Muscle layer of colon (tissue), 2 donors: ENCODE data around the gene ASB13.

Experiments used
- H3K27ac ChIP-seq: one replicate; pipeline ENCODE4 v1.7.0; 2013; ENCODE audit warnings: low read depth, mild to moderate bottlenecking, low read length, moderate library complexity
- H3K27me3 ChIP-seq, 2 donors: one replicate each; pipeline ENCODE4 v1.7.0; 2013; ENCODE audit warnings: low read length in 2 of 2, mild to moderate bottlenecking in 2 of 2; ENCODE audit not compliant: insufficient read depth in 2 of 2, control insufficient read depth in 1 of 2
- H3K36me3 ChIP-seq: one replicate; pipeline ENCODE4 v1.7.0; 2013; ENCODE audit warnings: mild to moderate bottlenecking, low read length; ENCODE audit not compliant: insufficient read depth
- H3K4me1 ChIP-seq: one replicate; pipeline ENCODE4 v1.7.0; 2013; ENCODE audit warnings: mild to moderate bottlenecking, low read length; ENCODE audit not compliant: insufficient read depth
- H3K4me3 ChIP-seq, 2 donors: one replicate each; pipeline ENCODE4 v1.7.0; 2013; ENCODE audit warnings: low read length in 2 of 2, low read depth in 1 of 2, mild to moderate bottlenecking in 1 of 2, moderate library complexity in 1 of 2
- H3K9ac ChIP-seq: one replicate; pipeline ENCODE4 v1.7.0; 2013; ENCODE audit warnings: low read length
- H3K9me3 ChIP-seq: one replicate; pipeline ENCODE4 v1.7.0; 2013; ENCODE audit warnings: mild to moderate bottlenecking, low read length
- donor health status: abdominal sarcoma.
- donor health status: Adenocarcinoma of cecum.

ASB13 gene

GRCh38 chr10:5666841-5667630 is 641 bp upstream of the ASB13 start:
- no peaks in the 10 kb centered on the region for H3K27me3 ChIP-seq
- peak overlapping the region; percentile 38 to 85 for H3K4me3 ChIP-seq
- H3K9ac ChIP-seq = no peak overlapping the region
- H3K9me3 ChIP-seq = no peaks in the 10 kb centered on the region
- no peak overlapping the region for H3K27ac ChIP-seq
- H3K36me3 ChIP-seq = no peaks in the 10 kb centered on the region
- H3K4me1 ChIP-seq = peaks cover 15% of the 10 kb centered on the region

- H3K9me3 ChIP-seq = no peaks in the 10 kb centered on the region
- no peaks in the 10 kb centered on the region for H3K36me3 ChIP-seq
- peaks cover 15% of the 10 kb centered on the region for H3K4me1 ChIP-seq
- H3K27me3 ChIP-seq = no peaks in the 10 kb centered on the region
- H3K9ac ChIP-seq = no peak overlapping the region
- H3K4me3 ChIP-seq = peak overlapping the region; percentile 38 to 71
- peak overlapping the region; percentile 62 for H3K27ac ChIP-seq
These were observed 905 bp downstream of the ASB13 start for GRCh38 chr10:5665373-5666007.

GRCh38 chr10:5663692-5664427 is 2.5 kb downstream of the ASB13 start:
- Histone ChIP-seq H3K36me3 (no peaks in the 10 kb centered on the region), H3K27ac (no peak overlapping the region), H3K27me3 (no peaks in the 10 kb centered on the region), H3K9ac (no peak overlapping the region), H3K4me3 (no peak overlapping the region), H3K4me1 (peaks cover 15% of the 10 kb centered on the region), H3K9me3 (no peaks in the 10 kb centered on the region)

- Histone ChIP-seq H3K27ac (no peak overlapping the region), H3K9ac (no peak overlapping the region), H3K27me3 (no peaks in the 10 kb centered on the region), H3K4me3 (no peak overlapping the region), H3K9me3 (no peaks in the 10 kb centered on the region), H3K4me1 (peaks cover 15% of the 10 kb centered on the region), H3K36me3 (no peaks in the 10 kb centered on the region)
These were observed 3.5 kb downstream of the ASB13 start for GRCh38 chr10:5662708-5663579.

- H3K9me3 ChIP-seq = no peaks in the 10 kb centered on the region
- no peak overlapping the region for H3K27ac ChIP-seq
- H3K4me1 ChIP-seq = peaks cover 8% of the 10 kb centered on the region
- no peaks in the 10 kb centered on the region for H3K36me3 ChIP-seq
- H3K27me3 ChIP-seq = no peaks in the 10 kb centered on the region
- no peak overlapping the region for H3K9ac ChIP-seq
- no peak overlapping the region for H3K4me3 ChIP-seq
These were observed 5.4 kb downstream of the ASB13 start for GRCh38 chr10:5661043-5661442.

- H3K4me3 ChIP-seq = no peak overlapping the region
- H3K9ac ChIP-seq = no peak overlapping the region
- H3K4me1 ChIP-seq = peaks cover under 1% of the 10 kb centered on the region
- H3K27me3 ChIP-seq = no peaks in the 10 kb centered on the region
- H3K36me3 ChIP-seq = no peaks in the 10 kb centered on the region
- no peak overlapping the region for H3K27ac ChIP-seq
- H3K9me3 ChIP-seq = no peaks in the 10 kb centered on the region
These were observed 6.5 kb downstream of the ASB13 start for GRCh38 chr10:5659702-5660528.

- Histone ChIP-seq H3K4me1 (no peaks in the 10 kb centered on the region), H3K9ac (no peak overlapping the region), H3K4me3 (no peak overlapping the region), H3K27me3 (no peaks in the 10 kb centered on the region), H3K36me3 (no peaks in the 10 kb centered on the region), H3K9me3 (no peaks in the 10 kb centered on the region), H3K27ac (no peak overlapping the region)
These were observed 7.3 kb downstream of the ASB13 start for GRCh38 chr10:5658871-5659618.

GRCh38 chr10:5656737-5657579 is 9.4 kb downstream of the ASB13 start:
- Histone ChIP-seq H3K9me3 (no peaks in the 10 kb centered on the region), H3K27ac (no peak overlapping the region), H3K9ac (no peak overlapping the region), H3K4me1 (no peaks in the 10 kb centered on the region), H3K27me3 (no peaks in the 10 kb centered on the region), H3K36me3 (no peaks in the 10 kb centered on the region), H3K4me3 (no peak overlapping the region)

- Histone ChIP-seq H3K4me1 (no peaks in the 10 kb centered on the region), H3K4me3 (no peak overlapping the region), H3K27me3 (no peaks in the 10 kb centered on the region), H3K9me3 (no peaks in the 10 kb centered on the region), H3K36me3 (peaks cover 10% of the 10 kb centered on the region), H3K9ac (no peak overlapping the region), H3K27ac (no peak overlapping the region)
These were observed 11.3 kb downstream of the ASB13 start for GRCh38 chr10:5655121-5655520.
